PC-3 (cell line): ENCODE data around the gene OLFM2.

Experiments used
- CTCF ChIP-seq: fragments of 300-600 bp; sonication (generic); conservative IDR thresholded peaks from 2 replicates; pipeline ENCODE4 v1.5.1; 2017; ENCODE audit warnings: antibody characterized with exemption, low read depth, mild to moderate bottlenecking, low read length
- EZH2 ChIP-seq: fragments of 300-600 bp; sonication (generic); IDR thresholded peaks from one replicate; pipeline ENCODE4 v1.6.1; 2017; ENCODE audit warnings: antibody characterized with exemption, mild to moderate bottlenecking, low read length; ENCODE audit not compliant: unreplicated experiment
- EZH2phosphoT487 ChIP-seq: fragments of 300-600 bp; sonication (generic); IDR thresholded peaks from 2 replicates; pipeline ENCODE4 v1.6.1; 2018; ENCODE audit warnings: mild to moderate bottlenecking, antibody characterized with exemption, low read length, borderline replicate concordance

DNA sequence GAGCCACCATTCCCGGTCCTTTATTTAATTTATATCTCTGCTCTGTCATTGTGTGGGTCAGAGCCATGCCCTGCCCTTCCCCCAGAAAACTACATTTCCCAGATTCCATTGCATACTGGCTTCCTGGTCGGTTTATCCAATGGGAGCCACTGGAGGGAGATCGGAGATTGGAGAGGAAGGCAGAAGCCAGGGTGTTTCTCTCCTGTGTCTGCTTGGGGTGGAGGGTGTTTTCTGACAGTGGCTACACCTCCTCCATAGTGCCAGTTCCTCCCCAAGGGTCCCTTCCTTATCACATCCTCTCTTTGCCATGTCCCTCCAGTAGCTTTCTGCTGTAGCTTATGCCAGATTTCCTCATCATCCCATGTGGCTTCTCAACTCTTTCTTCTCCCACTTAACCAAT, 19.0 kb downstream of the OLFM2 start:
- no peak for TF ChIP-seq CTCF
- TF ChIP-seq EZH2: no peak
- TF ChIP-seq EZH2phosphoT487: no peak
